HG03558 (cell line): ENCODE measurements around the gene ACE2.
"Not testable (repeated sequence)": the region's sequence is repeated elsewhere in the genome, so short reads cannot be mapped to it uniquely, and the experiment has no call there.

Experiments used
- ATAC-seq: cut with Tn5 transposase; IDR thresholded peaks from one replicate; pipeline ENCODE4 v1.9.1; 2021; ENCODE audit warnings: moderate number of reproducible peaks; ENCODE audit not compliant: unreplicated experiment; ENCODE audit errors: extremely low read depth

ACE2 gene

GRCh38 chrX:15600745-15601144 is at the start of gene ACE2:
Gene ACE2, minus strand, starts transcription at chrX:15600960. Its CDS starts 49 bp downstream, at chrX:15600911.
- no peak for ATAC-seq

GRCh38 chrX:15647510-15647909 is 46.8 kb upstream of the ACE2 start:
- ATAC-seq, result not testable (repeated sequence)

GRCh38 chrX:15646543-15646942 is 45.8 kb upstream of the ACE2 start:
- no peak for ATAC-seq

GRCh38 chrX:15646031-15646430 is 45.3 kb upstream of the ACE2 start:
- ATAC-seq, result no peak

- no peak for ATAC-seq
Observed at GRCh38 chrX:15645266-15645665, 44.5 kb upstream of the ACE2 start.

GRCh38 chrX:15644560-15644872 is 43.8 kb upstream of the ACE2 start:
- no peak for ATAC-seq

DNA sequence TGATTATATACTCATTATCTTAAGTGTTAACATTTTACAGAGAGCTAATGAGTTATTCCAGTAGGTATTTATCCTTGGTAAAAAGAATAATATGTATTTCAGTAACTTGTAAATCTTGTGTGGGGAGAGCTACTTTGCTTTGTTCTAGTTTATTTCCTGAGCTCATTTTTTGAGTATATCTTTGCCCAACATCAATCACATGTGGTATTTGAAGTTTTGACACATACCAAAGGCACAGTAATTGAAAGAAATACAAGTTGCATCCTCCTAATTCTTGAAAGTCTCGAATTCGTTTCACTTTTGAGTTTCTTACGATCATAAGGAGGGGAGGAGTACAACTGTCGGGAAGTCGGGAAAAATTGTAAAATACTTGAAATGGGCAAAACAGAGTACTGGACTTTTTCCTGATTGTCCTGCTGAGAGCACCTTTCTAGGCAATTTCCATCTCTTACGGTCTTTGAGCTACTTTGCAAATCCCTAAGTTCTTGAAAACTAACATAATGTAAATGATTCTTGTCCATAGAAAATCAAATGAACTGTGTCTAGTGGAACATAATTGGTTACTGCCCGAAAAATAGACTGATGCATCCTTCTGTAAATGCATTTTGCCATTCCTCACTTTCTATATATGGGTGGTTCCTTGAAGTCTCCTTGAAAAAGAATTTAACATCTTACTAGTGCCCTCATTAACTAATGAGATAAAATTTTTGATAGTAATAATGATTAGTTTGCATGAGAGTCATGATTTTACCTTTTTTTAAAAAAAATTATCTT is 43.2 kb upstream of the ACE2 start:
- no peak for ATAC-seq

- no peak for ATAC-seq
Observed at GRCh38 chrX:15631637-15632036, 30.9 kb upstream of the ACE2 start.

GRCh38 chrX:15623054-15623453 is 22.3 kb upstream of the ACE2 start:
- no peak for ATAC-seq

DNA sequence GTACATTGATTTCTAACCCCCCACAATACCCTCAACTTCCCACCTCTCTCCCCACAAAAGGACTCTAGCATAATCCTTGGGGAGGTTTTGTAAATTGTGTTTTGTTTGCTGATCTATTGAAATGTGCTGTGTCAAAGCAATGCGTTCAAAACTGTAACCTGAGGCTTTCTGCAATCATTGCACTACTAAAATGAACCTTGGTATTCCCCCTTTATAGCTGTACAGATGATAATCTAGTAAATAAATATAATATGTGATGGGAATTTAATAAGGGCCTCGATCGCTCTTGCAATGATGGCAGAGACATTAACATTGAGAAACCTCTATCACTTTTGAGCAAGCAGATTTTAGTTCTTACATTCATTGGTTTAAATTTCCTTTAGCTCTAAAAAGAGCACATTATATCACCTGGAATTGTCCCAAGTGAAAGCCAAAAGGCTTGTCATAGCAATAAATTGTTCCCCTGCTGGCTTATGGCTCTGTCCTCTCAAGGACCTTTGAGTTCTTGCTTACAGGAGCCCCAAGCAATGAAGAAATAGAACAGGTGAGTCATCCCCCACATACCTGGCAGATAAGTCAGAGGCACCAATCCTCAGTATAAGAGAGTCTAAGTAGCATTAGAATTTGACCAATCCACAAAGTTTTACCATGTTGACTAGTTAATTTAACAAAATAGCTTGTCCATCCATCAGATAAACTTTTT is 18.4 kb upstream of the ACE2 start:
- ATAC-seq, result no peak

DNA sequence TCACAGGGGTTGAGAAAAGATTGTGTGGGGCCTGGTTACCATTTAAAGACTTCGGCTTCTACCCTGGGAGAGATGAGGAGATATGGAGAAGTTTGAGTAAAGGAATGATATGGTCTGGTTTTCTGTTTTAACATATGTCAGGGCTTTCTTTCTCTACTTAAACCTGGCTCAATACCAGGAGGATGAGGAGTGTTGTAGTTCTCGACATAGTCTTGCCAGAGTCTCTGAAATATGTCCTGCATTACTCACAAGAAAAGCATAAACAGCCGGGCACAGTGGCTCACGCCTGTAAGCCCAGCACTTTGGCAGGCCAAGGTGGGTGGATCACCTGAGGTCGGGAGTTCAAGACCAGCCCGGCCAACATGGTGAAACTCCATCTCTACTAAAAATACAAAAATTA is 16.4 kb upstream of the ACE2 start:
- no peak for ATAC-seq

DNA sequence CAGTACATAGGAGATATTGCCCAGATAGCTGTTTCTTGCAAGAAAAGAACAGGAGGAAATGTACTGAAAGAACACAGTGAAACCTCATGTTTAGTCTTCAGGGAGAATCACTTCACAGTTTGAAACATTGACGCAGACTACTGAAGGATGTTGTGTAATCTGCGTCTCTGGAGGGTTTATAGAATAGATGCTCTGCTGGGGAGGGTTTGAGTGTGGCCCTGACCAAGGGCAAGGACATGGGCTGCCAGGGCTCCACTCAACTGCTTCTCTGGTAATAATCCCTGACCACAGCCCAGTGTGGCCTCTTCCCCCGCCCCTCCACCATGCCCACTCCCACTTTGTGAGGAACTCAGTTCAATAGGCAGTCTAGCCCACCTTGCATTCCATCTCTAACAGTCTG is 15.8 kb upstream of the ACE2 start:
- no peak for ATAC-seq

- no peak for ATAC-seq
Observed at GRCh38 chrX:15607067-15607466, 6.3 kb upstream of the ACE2 start.

GRCh38 chrX:15606136-15606535 is 5.4 kb upstream of the ACE2 start:
- no peak for ATAC-seq

- no peak for ATAC-seq
Observed at GRCh38 chrX:15605226-15605625, 4.5 kb upstream of the ACE2 start.

DNA sequence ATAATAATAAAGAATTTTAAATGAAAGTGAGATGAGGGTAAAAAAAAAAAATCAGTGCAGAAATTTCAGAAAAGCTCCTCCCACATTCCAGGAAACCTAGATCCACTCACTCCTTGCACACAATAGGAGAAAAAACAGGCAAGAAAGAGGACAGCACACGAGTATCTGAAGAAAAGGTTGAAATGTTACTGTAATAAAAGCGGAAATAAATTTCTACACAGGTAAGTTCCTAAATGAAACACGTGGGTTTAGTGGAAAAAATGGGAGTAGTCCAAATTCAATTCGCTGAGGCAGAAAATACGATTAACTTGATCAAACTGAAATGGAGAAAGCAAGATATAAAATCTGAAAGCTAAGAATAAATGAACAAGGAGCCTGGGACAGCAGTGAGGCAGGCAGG is 2.0 kb upstream of the ACE2 start:
- no peak for ATAC-seq

DNA sequence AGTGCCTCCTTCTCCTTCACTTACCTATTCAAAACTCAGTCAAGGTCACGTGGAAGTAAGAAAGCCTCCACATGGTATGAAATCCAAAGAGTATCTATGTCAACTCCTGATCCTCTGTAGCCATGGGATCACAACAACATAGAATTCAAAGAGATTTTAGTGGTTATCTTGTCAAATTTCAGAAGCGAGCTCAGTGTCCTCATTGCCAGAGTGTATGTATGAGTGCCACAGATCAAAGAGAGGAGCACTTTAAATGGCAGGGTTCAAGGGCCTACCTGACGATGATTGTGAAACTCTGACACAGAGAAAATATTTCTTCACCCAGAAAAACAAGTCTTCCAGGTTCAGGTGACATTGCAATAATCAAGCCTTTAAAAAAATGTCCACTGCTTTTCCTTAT is 1.2 kb upstream of the ACE2 start:
- no peak for ATAC-seq

- ATAC-seq, result no peak
Observed at GRCh38 chrX:15600049-15600448, 711 bp downstream of the ACE2 start.

GRCh38 chrX:15599461-15599860 is 1.3 kb downstream of the ACE2 start:
- no peak for ATAC-seq

GRCh38 chrX:15598026-15598425 is 2.7 kb downstream of the ACE2 start:
- no peak for ATAC-seq

- no peak for ATAC-seq
Observed at GRCh38 chrX:15594371-15594770, 6.4 kb downstream of the ACE2 start.
